H9 (cell line): Measurements from ENCODE around the gene BLOC1S3. TPM values are rescaled to one million over a fixed set of nuclear protein-coding genes. Genes with fewer than 3 reads are reported as not detected.

Source experiments
- DNase-seq: peaks from one replicate; pipeline ENCODE4 v3.0.0-alpha.2; 2017
- H2AFZ ChIP-seq: one replicate; pipeline ENCODE4 v1.6.1; 2013; ENCODE audit warnings: mild to moderate bottlenecking, low read length, control low read depth, moderate library complexity
- H2AK5ac ChIP-seq: 2 replicates; pipeline ENCODE4 v1.6.1; 2013; ENCODE audit warnings: low read length, control low read depth, mixed read lengths; ENCODE audit not compliant: insufficient read length
- H2BK120ac ChIP-seq: one replicate; pipeline ENCODE4 v1.6.1; 2013; ENCODE audit warnings: low read depth, mild to moderate bottlenecking, low read length, control low read depth, inconsistent platforms; ENCODE audit not compliant: poor library complexity, severe bottlenecking
- H2BK12ac ChIP-seq: 2 replicates; pipeline ENCODE4 v1.6.1; 2013; ENCODE audit warnings: low read length, control low read depth, mixed read lengths, low read depth; ENCODE audit not compliant: insufficient read length
- H2BK15ac ChIP-seq: 2 replicates; pipeline ENCODE4 v1.6.1; 2013; ENCODE audit warnings: low read depth, low read length, control low read depth
- H2BK20ac ChIP-seq: one replicate; pipeline ENCODE4 v1.6.1; 2013; ENCODE audit warnings: low read depth, mild to moderate bottlenecking, low read length, control low read depth, inconsistent platforms; ENCODE audit not compliant: poor library complexity, severe bottlenecking
- H2BK5ac ChIP-seq: 2 replicates; pipeline ENCODE4 v1.6.1; 2013; ENCODE audit warnings: low read length, control low read depth, mixed read lengths; ENCODE audit not compliant: insufficient read length
- H3K14ac ChIP-seq: 2 replicates; pipeline ENCODE4 v1.6.1; 2013; ENCODE audit warnings: low read length, control low read depth; ENCODE audit not compliant: insufficient read depth
- H3K18ac ChIP-seq: 2 replicates; pipeline ENCODE4 v1.6.1; 2013; ENCODE audit warnings: low read depth, mild to moderate bottlenecking, mixed read lengths, low read length, control low read depth; ENCODE audit not compliant: insufficient read length
- H3K23ac ChIP-seq: 2 replicates; pipeline ENCODE4 v1.6.1; 2013; ENCODE audit warnings: low read length, control low read depth, mixed read lengths, low read depth; ENCODE audit not compliant: insufficient read length
- H3K23me2 ChIP-seq: 2 replicates; pipeline ENCODE4 v1.6.1; 2013; ENCODE audit warnings: low read depth, mild to moderate bottlenecking, mixed read lengths, low read length, control low read depth; ENCODE audit not compliant: insufficient read length, poor library complexity, severe bottlenecking
- H3K27ac ChIP-seq: 2 replicates; pipeline ENCODE4 v1.5.1; 2013; ENCODE audit warnings: low read length, control low read depth, mixed read lengths, low read depth; ENCODE audit not compliant: insufficient read length
- H3K27me3 ChIP-seq: 2 replicates; pipeline ENCODE4 v1.6.1; 2013; ENCODE audit warnings: low read length, control low read depth, inconsistent platforms; ENCODE audit not compliant: insufficient read depth
- H3K4ac ChIP-seq: 2 replicates; pipeline ENCODE4 v1.6.1; 2013; ENCODE audit warnings: low read depth, mild to moderate bottlenecking, control low read depth, inconsistent platforms, low read length, moderate library complexity
- H3K4me1 ChIP-seq: 2 replicates; pipeline ENCODE4 v1.6.1; 2013; ENCODE audit warnings: low read length, control low read depth, inconsistent platforms; ENCODE audit not compliant: insufficient read depth
- H3K4me2 ChIP-seq: 2 replicates; pipeline ENCODE4 v1.6.1; 2013; ENCODE audit warnings: low read length, control low read depth, mixed read lengths; ENCODE audit not compliant: insufficient read length, insufficient read depth
- H3K56ac ChIP-seq: 2 replicates; pipeline ENCODE4 v1.6.1; 2013; ENCODE audit warnings: low read depth, mild to moderate bottlenecking, mixed read lengths, low read length, control low read depth; ENCODE audit not compliant: insufficient read length
- H3K79me1 ChIP-seq: 2 replicates; pipeline ENCODE4 v1.6.1; 2013; ENCODE audit warnings: low read depth, mild to moderate bottlenecking, moderate library complexity, low read length, control low read depth, inconsistent platforms; ENCODE audit not compliant: insufficient read depth, poor library complexity, severe bottlenecking
- H3K79me2 ChIP-seq: 2 replicates; pipeline ENCODE4 v1.6.1; 2013; ENCODE audit warnings: low read length, control low read depth, inconsistent platforms; ENCODE audit not compliant: insufficient read depth
- H3K9ac ChIP-seq: 2 replicates; pipeline ENCODE4 v1.6.1; 2013; ENCODE audit warnings: low read length, control low read depth, mixed read lengths; ENCODE audit not compliant: insufficient read length; ENCODE audit errors: extremely low read depth
- H3K9me3 ChIP-seq: one replicate; pipeline ENCODE4 v1.6.1; 2013; ENCODE audit warnings: low read depth, low read length, inconsistent platforms; ENCODE audit not compliant: control insufficient read depth
- H3T11ph ChIP-seq: one replicate; pipeline ENCODE4 v1.6.1; 2013; ENCODE audit warnings: mild to moderate bottlenecking, low read length, control low read depth, inconsistent platforms
- H4K20me1 ChIP-seq: one replicate; pipeline ENCODE4 v1.6.1; 2013; ENCODE audit not compliant: control insufficient read depth, insufficient read length, insufficient read depth
- H4K5ac ChIP-seq: 2 replicates; pipeline ENCODE4 v1.6.1; 2013; ENCODE audit warnings: low read depth, mild to moderate bottlenecking, mixed read lengths, low read length, control low read depth; ENCODE audit not compliant: insufficient read length
- H4K8ac ChIP-seq: replicated peaks from 2 replicates; pipeline ENCODE4 v1.6.1; 2013; ENCODE audit warnings: low read length, control low read depth, mixed read lengths, low read depth; ENCODE audit not compliant: insufficient read length
- H4K91ac ChIP-seq: 2 replicates; pipeline ENCODE4 v1.6.1; 2013; ENCODE audit warnings: low read depth, mild to moderate bottlenecking, moderate library complexity, mixed read lengths, low read length, control low read depth; ENCODE audit not compliant: insufficient read length
- H3K27ac Mint-ChIP-seq, 3 experiments: 2 replicates in 2 of 3; 3 replicates in 1 of 3; pipeline ENCODE4 v1.8.0; 2020 to 2021; ENCODE audit warnings: mixed read lengths in 3 of 3, mild to moderate bottlenecking in 1 of 3, moderate library complexity in 1 of 3
- H3K27me3 Mint-ChIP-seq: 2 replicates; pipeline ENCODE4 v1.8.0; 2021; ENCODE audit warnings: low read depth, mild to moderate bottlenecking, moderate library complexity, mixed read lengths
- H3K36me3 Mint-ChIP-seq, 3 experiments: 2 replicates in 2 of 3; 3 replicates in 1 of 3; pipeline ENCODE4 v1.8.0; 2020 to 2021; ENCODE audit warnings: low read depth in 3 of 3, mixed read lengths in 3 of 3; ENCODE audit not compliant: insufficient read depth in 1 of 3
- H3K4me1 Mint-ChIP-seq, 2 experiments: 2 replicates each; pipeline ENCODE4 v1.8.0; 2020; ENCODE audit warnings: mixed read lengths in 2 of 2
- H3K4me3 Mint-ChIP-seq, 2 experiments: 2 replicates in 1 of 2; 3 replicates in 1 of 2; pipeline ENCODE4 v1.8.0; 2020 to 2021; ENCODE audit warnings: mild to moderate bottlenecking in 2 of 2, mixed read lengths in 2 of 2, moderate library complexity in 1 of 2
- H3K9me3 Mint-ChIP-seq, 2 experiments: 2 replicates in 1 of 2; 3 replicates in 1 of 2; pipeline ENCODE4 v1.8.0; 2020; ENCODE audit warnings: mild to moderate bottlenecking in 2 of 2, mixed read lengths in 2 of 2, moderate library complexity in 1 of 2
- CTCF ChIP-seq: fragments of 200-600 bp; sonication (generic); conservative IDR thresholded peaks from 3 replicates; pipeline ENCODE4 v1.8.0; 2021; ENCODE audit warnings: antibody characterized with exemption, mild to moderate bottlenecking
- WGBS: extraction: QIAGEN DNeasy Blood & Tissue Kit; methylation state at CpG from one replicate; pipeline ENCODE4 v1.1.7; 2013; ENCODE audit warnings: missing lambda C conversion rate, low lambda C conversion rate, mixed read lengths; ENCODE audit not compliant: insufficient read length; ENCODE audit errors: extremely low coverage; 5-methylcytosine and 5-hydroxymethylcytosine counted together
- total RNA-seq: library from RNA; stranded (reverse); gene quantifications from 2 replicates; pipeline ENCODE4 v1.2.1, GENCODE V29; 2021

The BLOC1S3 gene
- total RNA-seq, 1 experiment from 2014 or later: 9.2 TPM

DNA sequence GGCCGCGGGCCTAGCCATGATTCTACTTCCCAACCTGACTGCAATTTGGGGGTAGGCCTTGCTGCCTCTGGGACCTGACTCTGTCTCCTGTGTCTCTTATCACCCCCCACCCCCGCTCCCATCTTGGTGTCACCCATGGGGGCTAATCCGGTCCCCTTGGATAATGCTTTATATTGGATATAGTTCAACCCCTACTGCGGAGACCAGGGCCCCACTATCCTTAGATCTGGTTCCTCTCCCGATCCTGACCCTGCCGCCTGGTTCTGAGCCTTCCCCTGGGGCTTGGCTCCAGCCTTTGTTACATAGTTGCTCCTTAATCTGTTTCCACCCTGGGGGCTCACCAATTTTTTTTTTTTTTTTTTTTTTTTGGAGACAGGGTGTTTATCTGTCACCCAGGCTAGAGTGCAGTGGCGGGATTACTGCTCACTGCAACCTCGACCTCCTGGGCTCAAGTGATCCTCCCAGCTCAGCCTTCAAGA, 1.3 kb downstream of the BLOC1S3 start:
- no CpG with 5 or more reads among the region's 9 CpGs for WGBS

More for the DNA sequence above, 1.3 kb downstream of the BLOC1S3 start:
- H3K4me2 ChIP-seq: peak overlapping the region; percentile 79
- no peak overlapping the region for H2BK12ac ChIP-seq
- H3K36me3 Mint-ChIP-seq: peaks cover 0 to 4% (median 2%) of the 10 kb centered on the region in 3 experiments; a peak in 2 of 7 replicates
- no peak overlapping the region for H3K14ac ChIP-seq
- H3K9me3 Mint-ChIP-seq: no peaks in the 10 kb centered on the region
- no peak overlapping the region for H4K91ac ChIP-seq
- H3K9ac ChIP-seq: peak overlapping the region; percentile 26
- peaks cover 5% of the 10 kb centered on the region for H3K27me3 Mint-ChIP-seq
- no peak overlapping the region for H3K27ac ChIP-seq
- H3K23me2 ChIP-seq: peaks cover 13% of the 10 kb centered on the region
- H2BK5ac ChIP-seq: no peak overlapping the region
- H3K27ac Mint-ChIP-seq: no peak overlapping the region
- H2BK15ac ChIP-seq: no peak overlapping the region
- DNase-seq: no peak
- H4K8ac ChIP-seq: no peak overlapping the region
- no peak for TF ChIP-seq CTCF
- no peak overlapping the region for H3T11ph ChIP-seq
- no peaks in the 10 kb centered on the region for H3K4me1 ChIP-seq
- peaks cover 0 to 10% of the 10 kb centered on the region in 2 experiments; a peak in 3 of 4 replicates for H3K4me1 Mint-ChIP-seq
- H2AFZ ChIP-seq: no peak overlapping the region
- H2BK120ac ChIP-seq: no peak overlapping the region
- peak overlapping the region; percentile 67 to 80 for H3K4me3 Mint-ChIP-seq
- no peak overlapping the region for H3K4ac ChIP-seq
- H4K5ac ChIP-seq: no peak overlapping the region
- H2AK5ac ChIP-seq: no peak overlapping the region
- no peak overlapping the region for H3K23ac ChIP-seq
- no peak overlapping the region for H3K18ac ChIP-seq
- H4K20me1 ChIP-seq: no peaks in the 10 kb centered on the region
- no peaks in the 10 kb centered on the region for H3K79me1 ChIP-seq
- no peaks in the 10 kb centered on the region for H3K79me2 ChIP-seq
- H2BK20ac ChIP-seq: no peak overlapping the region
- H3K9me3 ChIP-seq: no peaks in the 10 kb centered on the region
- H3K56ac ChIP-seq: no peak overlapping the region
- no peaks in the 10 kb centered on the region for H3K27me3 ChIP-seq
